HEK293 (cell line): ENCODE measurements around the gene PPOX.

Experiments
- CTCF ChIA-PET: fragments of 350-600 bp; formaldehyde crosslinking; extraction: SDS; loops from one replicate; lab custom pipeline; 2021; ENCODE audit warnings: antibody characterized with exemption; lab: Yijun Ruan, JAX
- POLR2A ChIA-PET: fragments of 300-600 bp; formaldehyde crosslinking; extraction: SDS; loops from one replicate; lab custom pipeline; 2020; ENCODE audit warnings: antibody characterized with exemption, inconsistent platforms; lab: Yijun Ruan, JAX
- H3K27ac ChIP-seq: fragments of 200-500 bp; sonication (Bioruptor generic); 2 replicates; pipeline ENCODE4 v1.5.1; 2014; ENCODE audit warnings: low read depth, low read length, control low read depth, inconsistent platforms; ENCODE audit errors: extremely low read depth
- H3K36me3 ChIP-seq, 2 experiments: fragments of 200-500 bp in 1 of 2; sonication (Bioruptor generic) in 1 of 2; 1 replicate in 1 of 2; 2 replicates in 1 of 2; pipeline ENCODE4 v1.5.1; 2014 to 2017; ENCODE audit warnings: inconsistent platforms in 2 of 2, low read length in 2 of 2; ENCODE audit not compliant: control insufficient read depth in 2 of 2, insufficient read depth in 1 of 2
- H3K4me1 ChIP-seq: fragments of 200-500 bp; sonication (Bioruptor generic); 2 replicates; pipeline ENCODE4 v1.5.1; 2014; ENCODE audit warnings: mild to moderate bottlenecking, low read length, inconsistent platforms; ENCODE audit not compliant: control insufficient read depth, insufficient read depth
- H3K4me3 ChIP-seq: 2 replicates; pipeline ENCODE4 v1.5.1; 2011; ENCODE audit warnings: low read depth, mild to moderate bottlenecking, control low read depth, low read length, moderate library complexity
- H3K9me3 ChIP-seq: fragments of 200-500 bp; sonication (Bioruptor generic); 2 replicates; pipeline ENCODE4 v1.5.1; 2014; ENCODE audit warnings: low read depth, low read length, inconsistent platforms; ENCODE audit not compliant: control insufficient read depth, insufficient read depth
- MYNN ChIP-seq: fragments of 450-650 bp; formaldehyde crosslinking; IDR thresholded peaks from 2 replicates; pipeline ENCODE4 v1.5.1; 2016; ENCODE audit warnings: missing biosample characterization, missing genetic modification characterization, borderline replicate concordance
- PRDM1 ChIP-seq: fragments of 450-650 bp; formaldehyde crosslinking; IDR thresholded peaks from 2 replicates; pipeline ENCODE4; 2016; ENCODE audit warnings: missing biosample characterization, missing genetic modification characterization
- PRDM4 ChIP-seq: fragments of 450-650 bp; formaldehyde crosslinking; IDR thresholded peaks from 2 replicates; pipeline ENCODE4 v1.5.1; 2017; ENCODE audit warnings: missing biosample characterization, missing genetic modification characterization
- SALL2 ChIP-seq: fragments of 450-650 bp; formaldehyde crosslinking; IDR thresholded peaks from 2 replicates; pipeline ENCODE4 v1.5.0; 2017; ENCODE audit warnings: missing biosample characterization, mild to moderate bottlenecking, missing genetic modification characterization, borderline replicate concordance
- SCRT1 ChIP-seq: fragments of 450-650 bp; formaldehyde crosslinking; IDR thresholded peaks from 2 replicates; pipeline ENCODE4 v1.5.1; 2016; ENCODE audit warnings: missing biosample characterization, missing genetic modification characterization, borderline replicate concordance
- SCRT2 ChIP-seq: fragments of 450-650 bp; formaldehyde crosslinking; IDR thresholded peaks from 2 replicates; pipeline ENCODE4 v1.5.1; 2016; ENCODE audit warnings: missing biosample characterization, missing genetic modification characterization
- SP3 ChIP-seq: fragments of 450-650 bp; formaldehyde crosslinking; IDR thresholded peaks from 2 replicates; pipeline ENCODE4 v1.5.1; 2016; ENCODE audit warnings: missing biosample characterization, missing genetic modification characterization
- ZBTB8A ChIP-seq: fragments of 450-650 bp; formaldehyde crosslinking; IDR thresholded peaks from 2 replicates; pipeline ENCODE4 v1.5.1; 2016; ENCODE audit warnings: missing biosample characterization, missing genetic modification characterization
- ZIC2 ChIP-seq: fragments of 450-650 bp; formaldehyde crosslinking; IDR thresholded peaks from 2 replicates; pipeline ENCODE4 v1.5.1; 2016; ENCODE audit warnings: missing biosample characterization, missing genetic modification characterization
- ZNF10 ChIP-seq: fragments of 450-650 bp; formaldehyde crosslinking; IDR thresholded peaks from 2 replicates; pipeline ENCODE4 v1.5.1; 2017; ENCODE audit warnings: missing biosample characterization, missing genetic modification characterization
- ZNF155 ChIP-seq: fragments of 450-650 bp; formaldehyde crosslinking; IDR thresholded peaks from 2 replicates; pipeline ENCODE4 v1.5.1; 2016; ENCODE audit warnings: missing biosample characterization, missing genetic modification characterization
- ZNF174 ChIP-seq: fragments of 450-650 bp; formaldehyde crosslinking; IDR thresholded peaks from 2 replicates; pipeline ENCODE4 v1.5.0; 2017; ENCODE audit warnings: missing biosample characterization, mild to moderate bottlenecking, missing genetic modification characterization
- ZNF2 ChIP-seq: fragments of 450-650 bp; formaldehyde crosslinking; IDR thresholded peaks from 2 replicates; pipeline ENCODE4 v1.5.1; 2016; ENCODE audit warnings: missing biosample characterization, missing genetic modification characterization
- ZNF239 ChIP-seq: fragments of 450-650 bp; formaldehyde crosslinking; IDR thresholded peaks from 2 replicates; pipeline ENCODE4 v1.5.1; 2016; ENCODE audit warnings: missing biosample characterization, missing genetic modification characterization
- ZNF248 ChIP-seq: fragments of 450-650 bp; formaldehyde crosslinking; IDR thresholded peaks from 2 replicates; pipeline ENCODE4 v1.5.1; 2017; ENCODE audit warnings: missing biosample characterization, missing genetic modification characterization
- ZNF324 ChIP-seq: fragments of 450-650 bp; formaldehyde crosslinking; IDR thresholded peaks from 2 replicates; pipeline ENCODE4 v1.5.1; 2016; ENCODE audit warnings: missing biosample characterization, missing genetic modification characterization
- ZNF335 ChIP-seq: fragments of 450-650 bp; formaldehyde crosslinking; conservative IDR thresholded peaks from 2 replicates; pipeline ENCODE4 v1.5.1; 2016; ENCODE audit warnings: missing biosample characterization, missing genetic modification characterization
- ZNF423 ChIP-seq: fragments of 450-650 bp; formaldehyde crosslinking; IDR thresholded peaks from 2 replicates; pipeline ENCODE4 v1.5.1; 2016; ENCODE audit warnings: missing biosample characterization, missing genetic modification characterization
- ZNF426 ChIP-seq: fragments of 450-650 bp; formaldehyde crosslinking; IDR thresholded peaks from 2 replicates; pipeline ENCODE4 v1.5.1; 2017; ENCODE audit warnings: missing biosample characterization, missing genetic modification characterization, mild to moderate bottlenecking, inconsistent platforms, moderate library complexity
- ZNF510 ChIP-seq: fragments of 450-650 bp; formaldehyde crosslinking; IDR thresholded peaks from 2 replicates; pipeline ENCODE4 v1.5.1; 2018; ENCODE audit warnings: mild to moderate bottlenecking, missing genetic modification characterization, missing biosample characterization; ENCODE audit not compliant: insufficient replicate concordance
- ZNF514 ChIP-seq: fragments of 450-650 bp; formaldehyde crosslinking; IDR thresholded peaks from 2 replicates; pipeline ENCODE4 v1.5.1; 2016; ENCODE audit warnings: missing biosample characterization, missing genetic modification characterization
- ZNF555 ChIP-seq: fragments of 450-650 bp; formaldehyde crosslinking; conservative IDR thresholded peaks from 2 replicates; pipeline ENCODE4 v1.5.1; 2017; ENCODE audit warnings: missing biosample characterization, mild to moderate bottlenecking, missing genetic modification characterization, inconsistent platforms
- ZNF558 ChIP-seq: fragments of 450-650 bp; formaldehyde crosslinking; IDR thresholded peaks from 2 replicates; pipeline ENCODE4 v1.5.1; 2016; ENCODE audit warnings: missing biosample characterization, missing genetic modification characterization
- ZNF585B ChIP-seq: fragments of 450-650 bp; formaldehyde crosslinking; IDR thresholded peaks from 2 replicates; pipeline ENCODE4 v1.5.1; 2016; ENCODE audit warnings: missing biosample characterization, missing genetic modification characterization
- ZNF658 ChIP-seq: fragments of 450-650 bp; formaldehyde crosslinking; IDR thresholded peaks from 2 replicates; pipeline ENCODE4; 2016; ENCODE audit warnings: missing biosample characterization, missing genetic modification characterization
- ZNF664 ChIP-seq: fragments of 450-650 bp; formaldehyde crosslinking; IDR thresholded peaks from 2 replicates; pipeline ENCODE4 v1.5.1; 2016; ENCODE audit warnings: missing biosample characterization, missing genetic modification characterization
- ZNF670 ChIP-seq: fragments of 450-650 bp; formaldehyde crosslinking; IDR thresholded peaks from 2 replicates; pipeline ENCODE4 v1.5.1; 2016; ENCODE audit warnings: missing biosample characterization, missing genetic modification characterization, low read depth
- ZNF701 ChIP-seq: fragments of 450-650 bp; formaldehyde crosslinking; IDR thresholded peaks from 2 replicates; pipeline ENCODE4 v1.5.1; 2016; ENCODE audit warnings: missing biosample characterization, missing genetic modification characterization
- TF ChIP-seq, protein P1 (sequence below): fragments of 450-650 bp; formaldehyde crosslinking; IDR thresholded peaks from 2 replicates; pipeline ENCODE4 v1.5.1; 2017; ENCODE audit warnings: missing biosample characterization, missing genetic modification characterization

PPOX gene

DNA sequence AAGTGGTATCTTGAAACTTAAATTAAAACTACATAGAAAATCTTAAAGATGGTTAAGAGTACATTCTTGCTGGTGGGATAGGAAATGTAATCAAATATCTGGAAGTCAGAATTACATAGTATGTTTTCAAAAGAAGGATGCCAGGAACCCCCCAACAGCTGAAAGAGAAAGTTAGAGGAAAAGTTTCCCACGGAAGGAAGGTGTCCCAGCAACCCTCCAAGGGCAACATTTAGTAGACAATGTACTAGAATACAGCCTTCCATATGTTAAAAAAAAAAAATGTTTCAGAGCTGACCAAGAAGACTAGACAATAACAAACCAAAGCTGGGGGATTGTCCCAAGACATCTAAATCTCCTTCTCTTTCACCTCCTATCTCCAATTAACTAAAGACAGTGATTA, 36.0 kb upstream of the PPOX start:
- H3K27ac ChIP-seq = no peak overlapping the region
- TF ChIP-seq SCRT2 (tag by site-specific recombination) (no peak), ZBTB8A (tag by site-specific recombination) (no peak), PRDM1 (tag by site-specific recombination) (0 out of 2 replicates have a peak, but pooled peaks have one; percentile 20)
- H3K36me3 ChIP-seq = peaks cover 0 to 50% of the 10 kb centered on the region in 2 experiments; a peak in 2 of 3 replicates
- H3K9me3 ChIP-seq = no peaks in the 10 kb centered on the region
- ChIA-PET POLR2A (interaction anchor here (0.6 to 0.7 kb wide), 2 partner anchors 9 to 21 kb away, joined by 3 to 5 read pairs; no protein-coding TSS in a partner anchor), CTCF (no interaction called here)
- no peak overlapping the region for H3K4me3 ChIP-seq
- H3K4me1 ChIP-seq = 0 out of 2 replicates have a peak, but pooled peaks cover 2% of the 10 kb centered on the region

GRCh38 chr1:161131523-161132409, 34.5 kb upstream of the PPOX start:
- ChIA-PET CTCF (interaction anchor here (0.9 to 1.4 kb wide), 2 partner anchors 34 kb away, joined by 3 to 4 read pairs; partner anchors contain the start of gene PPOX), POLR2A (interaction anchor here (0.7 to 3.8 kb wide), 10 partner anchors 10 to 111 kb away, joined by 3 to 28 read pairs (median 10); partner anchors contain the start of genes F11R, NIT1, PFDN2 and PPOX)
- Histone ChIP-seq H3K4me1 (0 out of 2 replicates have a peak, but pooled peaks cover 2% of the 10 kb centered on the region), H3K36me3 (peaks cover 0 to 42% of the 10 kb centered on the region in 2 experiments; a peak in 2 of 3 replicates), H3K27ac (peak overlapping the region; percentile 91), H3K4me3 (peak overlapping the region; percentile 84), H3K9me3 (no peaks in the 10 kb centered on the region)
- TF ChIP-seq ZNF174 (tag by site-specific recombination) (no peak), PRDM4 (no peak; the same call in 1 of the 2 replicates), ZNF426 (tag by site-specific recombination) (no peak), ZNF324 (tag by site-specific recombination) (no peak; the same call in 1 of the 2 replicates), ZNF335 (tag by site-specific recombination) (peak; percentile 33), SP3 (no peak; the same call in 1 of the 2 replicates), ZNF585B (peak; percentile 7; the same call in 1 of the 2 replicates), ZNF555 (tag by site-specific recombination) (no peak), ZNF558 (tag by site-specific recombination) (no peak), ZNF510 (tag by site-specific recombination) (no peak), ZNF658 (tag by site-specific recombination) (no peak), ZNF670 (tag by site-specific recombination) (no peak), ZNF248 (tag by site-specific recombination) (no peak), MYNN (no peak), ZNF701 (tag by site-specific recombination) (no peak; the same call in 1 of the 2 replicates), ZNF10 (tag by site-specific recombination) (peak; percentile 41; the same call in 1 of the 2 replicates), ZNF664 (no peak), ZNF2 (tag by site-specific recombination) (peak; percentile 72), ZIC2 (peak; percentile 54; the same call in 1 of the 2 replicates), SCRT1 (tag by site-specific recombination) (no peak), SALL2 (tag by site-specific recombination) (0 out of 2 replicates have a peak, but pooled peaks have one; percentile 31), ZNF423 (tag by site-specific recombination) (no peak), ZNF155 (tag by site-specific recombination) (no peak), ZNF514 (tag by site-specific recombination) (0 out of 2 replicates have a peak, but pooled peaks have one; percentile 50), ZNF239 (tag by site-specific recombination) (0 out of 2 replicates have a peak, but pooled peaks have one; percentile 58)
- TF ChIP-seq, protein P1, sequence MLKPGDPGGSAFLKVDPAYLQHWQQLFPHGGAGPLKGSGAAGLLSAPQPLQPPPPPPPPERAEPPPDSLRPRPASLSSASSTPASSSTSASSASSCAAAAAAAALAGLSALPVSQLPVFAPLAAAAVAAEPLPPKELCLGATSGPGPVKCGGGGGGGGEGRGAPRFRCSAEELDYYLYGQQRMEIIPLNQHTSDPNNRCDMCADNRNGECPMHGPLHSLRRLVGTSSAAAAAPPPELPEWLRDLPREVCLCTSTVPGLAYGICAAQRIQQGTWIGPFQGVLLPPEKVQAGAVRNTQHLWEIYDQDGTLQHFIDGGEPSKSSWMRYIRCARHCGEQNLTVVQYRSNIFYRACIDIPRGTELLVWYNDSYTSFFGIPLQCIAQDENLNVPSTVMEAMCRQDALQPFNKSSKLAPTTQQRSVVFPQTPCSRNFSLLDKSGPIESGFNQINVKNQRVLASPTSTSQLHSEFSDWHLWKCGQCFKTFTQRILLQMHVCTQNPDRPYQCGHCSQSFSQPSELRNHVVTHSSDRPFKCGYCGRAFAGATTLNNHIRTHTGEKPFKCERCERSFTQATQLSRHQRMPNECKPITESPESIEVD (tag by site-specific recombination) = no peak
